ENCODE measurements around the gene IREB2. TPM values are rescaled to one million over a fixed set of nuclear protein-coding genes. Genes with fewer than 3 reads are reported as not detected.

The IREB2 gene
- total and polyA plus RNA-seq, 10 donors, result 8.6 to 92.6 (median 66.8) TPM

DNA sequence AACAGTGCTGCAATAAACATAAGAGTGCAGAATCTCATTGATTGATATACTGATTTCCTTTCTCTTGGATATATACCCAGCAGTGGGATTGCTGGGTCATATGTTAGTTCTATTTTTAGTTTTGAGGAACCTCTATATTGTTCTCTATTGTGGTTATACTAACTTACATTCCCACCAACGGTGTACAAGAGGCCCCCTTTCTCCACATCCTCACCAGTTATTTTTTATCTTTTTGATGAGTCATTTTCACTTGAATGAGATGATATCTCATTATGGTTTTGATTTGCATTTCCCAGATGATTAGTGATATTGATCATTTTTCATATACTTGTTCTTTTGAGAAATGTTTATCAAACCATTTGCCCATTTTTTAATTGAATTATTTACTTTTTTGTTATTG is 12.4 kb upstream of the IREB2 start:
- intact Hi-C loops (cut with DNase I; ENCODE audit: low total_unique reads), result no loop called here
- WGBS, 5 donors, result 8 to 26% (median 13%) methylated on average over 1 of the region's 1 CpG

DNA sequence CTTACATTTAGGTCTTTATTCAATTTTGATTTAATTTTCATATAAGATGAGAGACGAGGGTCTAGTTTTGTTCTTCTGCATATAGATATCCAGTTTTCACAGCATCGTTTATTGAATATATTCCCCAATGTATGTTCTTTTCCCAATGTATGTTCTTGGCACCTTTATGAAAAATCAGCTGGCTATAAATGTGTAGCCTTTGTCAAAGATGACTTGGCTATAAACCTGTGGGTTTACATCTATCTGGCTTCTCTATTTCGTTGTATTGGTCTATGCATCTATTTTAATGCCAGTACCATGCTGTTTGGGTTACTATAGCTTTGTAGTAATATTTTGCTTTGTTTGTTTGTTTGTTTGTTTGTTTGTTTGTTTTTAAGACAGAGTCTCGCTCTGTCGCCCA is 11.7 kb upstream of the IREB2 start:
- intact Hi-C loops (cut with DNase I; ENCODE audit: low total_unique reads), result no loop called here
- 70 to 81% (median 79%) methylated on average over 5 of the region's 5 CpGs for WGBS, 5 donors
- peaks cover 0 to 22% (median 0%) of the 10 kb centered on the region in 7 donors for H3K27me3 ChIP-seq (replicated peaks in 1 of 7)
- H3K9me3 ChIP-seq, result no peaks in the 10 kb centered on the region
- no peak for DNase-seq
- H3K36me3 ChIP-seq, result no peaks in the 10 kb centered on the region
- H3K4me1 ChIP-seq, result peaks cover 0 to 14% (median 7%) of the 10 kb centered on the region in 6 donors
- TF ChIP-seq POLR2AphosphoS5 (IDR thresholded peaks at IDR 0.05), result no peak
- TF ChIP-seq, protein P1, sequence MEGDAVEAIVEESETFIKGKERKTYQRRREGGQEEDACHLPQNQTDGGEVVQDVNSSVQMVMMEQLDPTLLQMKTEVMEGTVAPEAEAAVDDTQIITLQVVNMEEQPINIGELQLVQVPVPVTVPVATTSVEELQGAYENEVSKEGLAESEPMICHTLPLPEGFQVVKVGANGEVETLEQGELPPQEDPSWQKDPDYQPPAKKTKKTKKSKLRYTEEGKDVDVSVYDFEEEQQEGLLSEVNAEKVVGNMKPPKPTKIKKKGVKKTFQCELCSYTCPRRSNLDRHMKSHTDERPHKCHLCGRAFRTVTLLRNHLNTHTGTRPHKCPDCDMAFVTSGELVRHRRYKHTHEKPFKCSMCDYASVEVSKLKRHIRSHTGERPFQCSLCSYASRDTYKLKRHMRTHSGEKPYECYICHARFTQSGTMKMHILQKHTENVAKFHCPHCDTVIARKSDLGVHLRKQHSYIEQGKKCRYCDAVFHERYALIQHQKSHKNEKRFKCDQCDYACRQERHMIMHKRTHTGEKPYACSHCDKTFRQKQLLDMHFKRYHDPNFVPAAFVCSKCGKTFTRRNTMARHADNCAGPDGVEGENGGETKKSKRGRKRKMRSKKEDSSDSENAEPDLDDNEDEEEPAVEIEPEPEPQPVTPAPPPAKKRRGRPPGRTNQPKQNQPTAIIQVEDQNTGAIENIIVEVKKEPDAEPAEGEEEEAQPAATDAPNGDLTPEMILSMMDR (IDR thresholded peaks at IDR 0.05 in 8 of 11, conservative IDR thresholded peaks at IDR 0.05 in 3 of 11), result no peak
- H3K27ac ChIP-seq, result no peak overlapping the region
- no peak overlapping the region for H3K4me3 ChIP-seq

More for the DNA sequence above, 12.4 kb upstream of the IREB2 start:
- H3K36me3 ChIP-seq, result no peaks in the 10 kb centered on the region
- peaks cover 0 to 15% (median 0%) of the 10 kb centered on the region in 7 donors for H3K27me3 ChIP-seq (replicated peaks in 1 of 7)
- no peak overlapping the region for H3K4me3 ChIP-seq
- DNase-seq, result no peak
- no peaks in the 10 kb centered on the region for H3K9me3 ChIP-seq
- H3K27ac ChIP-seq, result no peak overlapping the region
- TF ChIP-seq POLR2AphosphoS5 (IDR thresholded peaks at IDR 0.05), result no peak
- TF ChIP-seq POLR2A (IDR thresholded peaks at IDR 0.05), result no peak
- TF ChIP-seq, protein P1 (IDR thresholded peaks at IDR 0.05 in 8 of 11, conservative IDR thresholded peaks at IDR 0.05 in 3 of 11), result no peak
- peaks cover 0 to 14% (median 7%) of the 10 kb centered on the region in 6 donors for H3K4me1 ChIP-seq

GRCh38 chr15:78427953-78428352 is 10.1 kb upstream of the IREB2 start:
- Histone ChIP-seq H3K27me3 (replicated peaks in 1 of 7) (peaks cover 0 to 26% (median 0%) of the 10 kb centered on the region in 7 donors), H3K36me3 (no peaks in the 10 kb centered on the region), H3K9me3 (no peaks in the 10 kb centered on the region), H3K4me3 (no peak overlapping the region), H3K4me1 (peaks cover 0 to 8% (median 2%) of the 10 kb centered on the region in 6 donors), H3K27ac (no peak overlapping the region)
- TF ChIP-seq, protein P1 (IDR thresholded peaks at IDR 0.05 in 8 of 11, conservative IDR thresholded peaks at IDR 0.05 in 3 of 11), result no peak
- TF ChIP-seq POLR2A (IDR thresholded peaks at IDR 0.05) (no peak), POLR2AphosphoS5 (IDR thresholded peaks at IDR 0.05) (no peak)
- intact Hi-C loops (cut with DNase I; ENCODE audit: low total_unique reads), result no loop called here
- DNase-seq, result no peak

DNA sequence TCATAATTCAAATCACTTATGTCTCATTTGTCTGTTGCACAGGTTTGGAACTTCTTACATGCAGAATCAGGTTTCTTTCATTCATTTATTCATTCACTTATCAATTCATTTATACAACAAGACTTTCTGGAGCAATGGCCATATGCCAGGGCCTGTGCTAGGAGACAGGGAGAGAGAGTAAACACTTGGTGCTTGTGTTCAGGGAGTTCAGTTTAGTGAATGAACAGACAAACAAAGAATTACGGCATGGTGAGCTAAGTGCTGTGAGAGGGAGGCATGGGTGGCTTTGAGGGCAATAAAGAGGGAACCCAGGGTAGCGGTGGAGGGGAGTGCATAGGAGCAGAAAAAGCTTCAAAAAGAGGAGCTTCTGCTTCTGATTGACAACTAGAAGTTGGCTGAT is 8.5 kb upstream of the IREB2 start:
- Histone ChIP-seq H3K36me3 (no peaks in the 10 kb centered on the region), H3K9me3 (no peaks in the 10 kb centered on the region), H3K4me3 (no peak overlapping the region), H3K27me3 (replicated peaks in 1 of 7) (peaks cover 0 to 26% (median 0%) of the 10 kb centered on the region in 7 donors), H3K4me1 (peaks cover 0 to 5% (median 0%) of the 10 kb centered on the region in 6 donors), H3K27ac (no peak overlapping the region)
- TF ChIP-seq POLR2A (IDR thresholded peaks at IDR 0.05) (no peak), POLR2AphosphoS5 (IDR thresholded peaks at IDR 0.05) (no peak)
- DNase-seq, result no peak
- WGBS, 5 donors, result 62 to 86% (median 77%) methylated on average over 2 of the region's 2 CpGs
- intact Hi-C loops (cut with DNase I; ENCODE audit: low total_unique reads), result no loop called here

DNA sequence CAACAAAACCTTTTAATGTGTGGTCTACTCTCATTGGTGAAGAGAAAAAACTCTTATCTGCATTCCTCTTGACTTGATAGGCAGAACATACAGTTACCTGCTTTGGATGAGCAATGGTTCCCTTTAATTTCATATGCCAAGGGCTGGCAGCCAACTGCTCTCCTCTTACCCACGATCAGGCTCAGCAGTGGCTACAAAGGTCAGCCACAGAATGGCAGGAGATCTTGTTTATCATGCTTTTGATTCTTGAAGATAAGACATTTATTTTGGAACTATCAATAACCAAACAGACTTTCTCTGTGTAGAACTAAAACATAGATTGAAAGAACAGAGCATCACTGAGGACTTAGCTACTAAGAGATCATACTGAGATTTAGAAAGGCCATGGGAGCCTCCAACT is 6.1 kb upstream of the IREB2 start:
- DNase-seq, result no peak
- Histone ChIP-seq H3K9me3 (no peaks in the 10 kb centered on the region), H3K27ac (no peak overlapping the region), H3K4me3 (no peak overlapping the region), H3K36me3 (no peaks in the 10 kb centered on the region), H3K4me1 (peaks cover 0 to 4% (median 2%) of the 10 kb centered on the region in 6 donors), H3K27me3 (replicated peaks in 1 of 7) (peaks cover 0 to 20% (median 0%) of the 10 kb centered on the region in 7 donors)
- intact Hi-C loops (cut with DNase I; ENCODE audit: low total_unique reads), result no loop called here
- TF ChIP-seq, protein P1 (IDR thresholded peaks at IDR 0.05 in 8 of 11, conservative IDR thresholded peaks at IDR 0.05 in 3 of 11), result no peak
- TF ChIP-seq POLR2AphosphoS5 (IDR thresholded peaks at IDR 0.05) (no peak), POLR2A (IDR thresholded peaks at IDR 0.05) (no peak)
- WGBS, 5 donors, result 59 to 72% (median 65%) methylated on average over 1 of the region's 1 CpG

Measured in spleen (tissue), 11 donors.